Left colon (tissue), 2 donors: ENCODE data around the gene GNAZ. TPM values are rescaled to one million over a fixed set of nuclear protein-coding genes. Genes with fewer than 3 reads are reported as not detected.

Experiments used
- ATAC-seq: fragments of 200-7000 bp; cut with Tn5 transposase; one replicate; pipeline ENCODE4 v1.9.1; 2020; ENCODE audit warnings: mild to moderate bottlenecking, moderate library complexity
- DNase-seq, 2 donors: peaks; one replicate each; pipeline ENCODE4 v3.0.0-alpha.2; 2020
- intact Hi-C, 2 donors: fragments of 100-400 bp; cut with DNase I in 1 of 2; cut with micrococcal nuclease in 1 of 2; formaldehyde crosslinking; loops; one replicate each; pipeline versions ENCODE4 v1.11.2 to v1.14.0; 2022; cut with DNase I, micrococcal nuclease
- total RNA-seq, 2 donors: library from RNA; stranded (reverse); fragmentation: NEBNext Ultra II Directional; extraction: Animal tissue kit (Norgen Biotek cat#: 25700); gene quantifications; one replicate each; pipeline ENCODE4 v1.2.1, GENCODE V29; 2021
- donor health status: DM: no; HTN: no; CAD: no.
- donor health status: DM: yes; HTN: yes; CAD: no.

The GNAZ gene
- total RNA-seq, 2 donors from 2014 or later: 1.0 to 2.9 TPM

DNA sequence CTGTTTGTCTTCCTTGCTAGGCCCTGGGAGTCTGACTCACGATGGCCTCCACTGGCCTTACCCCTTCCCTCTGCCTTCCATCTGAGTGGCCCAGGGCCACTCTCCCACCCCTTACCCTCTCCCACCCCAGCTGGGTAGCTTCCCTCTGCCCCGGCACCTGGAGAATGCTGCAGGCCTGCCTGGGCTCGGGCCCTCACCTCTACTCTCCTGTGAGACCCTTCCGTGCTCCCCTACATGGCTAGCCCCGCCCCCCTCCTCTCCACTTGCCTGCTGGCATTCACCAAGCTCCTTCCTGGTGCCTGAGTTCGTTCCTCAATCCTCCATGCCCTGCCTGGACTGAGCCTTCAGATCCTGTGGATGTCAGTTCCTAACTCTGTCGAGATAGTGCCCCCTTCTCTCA, 83.7 kb downstream of the GNAZ start:
- ATAC-seq (no peak), DNase-seq (no peak)
- intact Hi-C loops: no loop called here

DNA sequence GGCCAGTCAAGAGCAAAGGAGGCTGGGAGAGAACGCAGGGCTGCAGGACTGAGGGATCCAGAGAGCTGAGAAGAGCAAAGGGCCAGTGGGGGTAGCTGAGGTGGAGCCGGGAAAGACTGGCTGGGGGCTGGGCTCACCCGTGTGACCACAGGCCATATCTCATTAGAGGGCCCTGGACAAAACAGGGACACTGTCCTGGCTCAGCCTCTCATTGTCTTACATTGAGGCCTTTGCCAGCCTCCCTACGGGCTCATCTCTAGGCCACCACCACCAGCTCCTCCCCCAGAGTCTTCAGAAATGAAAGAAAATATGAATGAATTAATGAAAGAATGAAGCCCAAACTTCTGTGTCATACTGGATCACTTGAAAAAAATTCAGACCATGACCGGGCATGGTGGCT, 84.1 kb downstream of the GNAZ start:
- no peak for ATAC-seq
- no peak for DNase-seq
- intact Hi-C loops: no loop called here

DNA sequence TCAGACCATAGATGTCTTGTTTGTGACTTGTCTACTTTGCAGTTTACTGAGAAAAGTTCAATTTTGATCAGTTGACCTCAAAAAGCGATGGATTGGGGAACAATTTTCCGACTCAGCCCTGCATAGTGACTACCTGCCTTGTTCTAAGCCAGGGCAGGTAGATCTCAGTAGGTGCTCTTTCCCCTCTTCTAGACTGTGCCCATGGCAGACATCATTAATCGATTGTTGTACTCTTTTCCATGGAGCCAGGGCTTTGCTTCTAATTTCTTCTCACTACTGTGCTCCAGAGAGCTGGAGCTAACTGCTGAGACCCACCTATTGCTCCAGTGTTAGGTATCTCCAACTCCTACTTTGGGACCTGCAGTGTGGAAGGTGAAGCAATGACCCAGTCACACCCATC, 84.8 kb downstream of the GNAZ start:
- ATAC-seq: no peak

DNA sequence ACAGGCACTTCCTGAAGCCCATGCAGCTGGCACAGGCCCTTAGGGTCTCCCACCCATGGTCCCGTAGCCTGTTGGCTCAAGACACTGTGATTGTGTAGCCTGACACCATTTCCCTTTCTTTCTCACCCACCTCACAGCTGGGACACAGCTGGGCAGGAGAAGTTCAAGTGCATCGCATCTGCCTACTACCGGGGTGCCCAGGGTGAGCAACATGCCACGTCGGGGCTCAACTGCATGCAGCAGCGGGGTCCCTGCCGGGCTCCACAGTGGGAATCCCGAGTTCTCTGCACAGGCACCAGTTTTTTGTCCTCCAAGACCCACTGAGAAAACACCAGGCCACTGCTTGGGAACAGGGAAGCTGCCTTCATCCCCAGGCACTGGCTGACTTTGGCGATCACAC, 85.5 kb downstream of the GNAZ start:
- ATAC-seq (no peak), DNase-seq (no peak)
- intact Hi-C loops: no loop called here

More for the DNA sequence above, 84.8 kb downstream of the GNAZ start:
- intact Hi-C loops: no loop called here
- no peak for DNase-seq

DNA sequence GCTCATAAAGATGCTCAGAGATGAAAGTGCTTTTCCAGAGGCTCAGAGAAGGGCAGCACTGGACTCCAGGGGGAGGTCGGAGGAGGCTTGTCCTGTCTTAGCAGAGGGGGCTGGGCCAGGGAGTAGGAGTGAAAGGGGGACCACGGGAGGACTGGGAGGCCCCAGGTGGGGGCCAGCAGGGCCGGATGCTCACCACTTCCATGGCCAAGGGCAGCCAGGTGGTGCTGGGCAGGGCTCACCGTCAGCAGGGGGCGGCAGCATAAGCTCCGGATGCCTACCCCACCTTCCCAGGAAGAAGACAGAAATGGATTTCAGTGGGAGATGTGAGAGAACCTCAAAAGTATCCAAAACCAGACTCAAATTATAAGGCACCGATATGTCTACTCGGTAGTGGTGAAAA, 86.0 kb downstream of the GNAZ start:
- DNase-seq (no peak), ATAC-seq (no peak)
- intact Hi-C loops: no loop called here

DNA sequence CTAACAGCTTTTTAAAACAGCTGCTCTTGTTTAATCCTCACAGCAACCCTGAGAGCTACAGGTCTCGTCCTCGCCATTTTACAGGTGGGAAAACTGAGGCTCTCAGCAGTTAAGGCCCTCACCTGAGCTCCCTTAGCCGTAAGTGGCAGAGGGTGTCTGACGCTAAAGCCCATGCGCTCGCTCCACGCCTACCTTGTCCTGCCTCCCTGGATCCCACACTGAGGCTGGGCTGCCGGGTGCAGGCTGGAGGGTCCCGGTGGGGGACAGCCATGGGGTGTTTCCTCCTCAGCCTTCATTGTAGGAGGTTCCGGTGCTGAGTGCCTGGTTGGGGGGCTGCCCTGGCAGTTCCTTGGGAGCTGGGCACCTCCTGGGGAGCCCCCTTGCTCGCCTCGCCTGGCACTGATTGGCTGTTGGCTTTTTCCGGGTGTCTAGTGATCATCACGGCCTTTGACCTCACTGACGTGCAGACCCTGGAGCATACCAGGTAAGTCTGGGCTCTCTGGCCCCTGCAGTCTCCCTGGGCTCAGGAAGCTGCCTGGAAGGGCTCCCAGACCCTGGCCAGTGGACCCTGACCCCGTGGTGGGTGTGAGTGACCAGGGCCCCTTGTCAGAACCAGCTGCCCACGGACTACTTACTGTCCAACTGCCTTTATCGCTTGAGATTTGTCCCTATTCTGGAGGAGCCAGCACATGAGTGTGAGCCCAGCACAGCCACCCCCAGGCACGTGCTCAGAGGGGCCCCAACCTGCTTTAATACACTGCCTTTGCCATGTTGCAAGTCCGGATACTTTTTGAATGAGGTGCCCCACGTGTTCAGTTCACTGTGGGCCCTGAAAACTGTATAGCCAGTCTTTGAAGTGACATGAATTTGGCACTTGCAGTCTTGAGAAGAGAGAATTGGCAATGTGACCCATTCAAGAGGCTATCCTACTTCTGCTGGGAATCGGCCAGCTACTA, 87.5 kb downstream of the GNAZ start:
- DNase-seq: no peak
- ATAC-seq: no peak
- intact Hi-C loops: no loop called here

DNA sequence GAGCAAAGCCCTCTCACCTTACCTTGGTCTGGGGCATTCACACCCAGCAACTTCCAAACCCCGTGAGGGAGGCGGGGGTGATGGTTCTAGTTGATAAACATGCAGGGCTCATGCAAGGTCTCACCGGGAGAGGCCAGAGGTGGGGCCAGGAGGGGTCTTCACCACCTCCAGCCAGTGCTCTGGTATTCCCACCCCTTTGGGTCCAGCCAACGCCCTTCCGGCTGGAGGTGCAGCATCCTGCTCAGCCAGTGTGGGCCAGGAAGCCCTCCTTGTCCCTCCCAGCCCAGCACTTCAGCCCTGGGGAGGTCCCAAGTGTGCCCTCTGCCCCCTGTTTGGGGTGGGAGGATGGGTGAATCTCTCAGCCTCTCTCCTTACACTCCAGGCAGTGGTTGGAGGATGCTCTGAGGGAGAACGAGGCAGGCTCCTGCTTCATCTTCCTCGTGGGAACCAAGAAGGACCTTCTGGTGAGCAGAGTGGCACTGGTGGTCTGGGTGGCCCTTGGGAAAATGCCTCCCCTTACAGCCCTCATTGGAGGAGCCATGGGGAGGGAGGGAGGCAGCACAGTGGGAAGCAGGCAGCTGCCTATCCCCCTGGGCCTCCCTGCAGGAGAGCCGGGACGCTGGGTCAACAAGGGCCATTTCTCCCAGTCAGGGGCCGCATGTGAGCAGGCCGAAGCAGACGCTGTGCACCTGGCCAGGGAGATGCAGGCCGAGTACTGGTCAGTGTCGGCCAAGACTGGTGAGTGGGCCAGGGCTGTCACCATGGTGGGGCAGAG, 88.4 kb downstream of the GNAZ start:
- intact Hi-C loops: no loop called here
- ATAC-seq (no peak), DNase-seq (no peak)

DNA sequence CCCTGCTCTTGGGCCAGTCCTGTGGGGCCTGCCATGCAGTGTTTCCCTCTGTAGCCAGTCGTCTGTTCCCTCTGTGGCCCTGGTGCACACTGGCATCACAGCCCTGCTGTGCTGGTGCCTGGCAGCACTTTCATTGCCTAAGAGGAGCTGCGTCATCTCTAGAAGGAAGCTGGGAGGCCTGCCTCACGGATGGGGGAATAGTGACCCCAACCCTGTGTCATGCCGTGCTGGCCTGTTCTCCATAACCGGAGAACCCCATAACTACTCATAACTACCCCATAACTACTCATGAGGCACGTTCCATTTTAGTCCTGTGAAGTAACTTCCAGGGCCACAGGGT, 88.9 kb downstream of the GNAZ start:
- ATAC-seq: no peak
- intact Hi-C loops: no loop called here
- DNase-seq: no peak

DNA sequence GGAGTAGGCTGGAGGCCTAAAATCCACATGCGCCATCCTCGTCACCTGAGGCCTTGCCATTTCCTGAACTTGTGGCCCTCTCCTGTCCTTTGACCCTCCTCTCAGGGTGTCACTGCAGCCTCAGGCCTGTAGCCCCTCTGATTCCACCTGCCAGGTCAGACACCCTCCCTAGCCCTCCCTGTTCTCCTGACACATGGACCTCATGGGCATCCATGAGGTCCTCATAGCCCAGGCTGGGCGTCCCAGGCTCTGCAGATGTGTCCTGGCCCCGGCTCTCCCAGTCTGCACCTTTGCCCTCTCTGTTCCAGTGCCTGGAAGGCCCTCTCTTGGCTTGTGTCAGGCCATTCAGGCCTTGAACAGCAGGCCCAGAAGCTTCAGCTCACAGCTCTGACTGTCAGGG, 90.7 kb downstream of the GNAZ start:
- intact Hi-C loops: no loop called here
- no peak for DNase-seq
- ATAC-seq: no peak

DNA sequence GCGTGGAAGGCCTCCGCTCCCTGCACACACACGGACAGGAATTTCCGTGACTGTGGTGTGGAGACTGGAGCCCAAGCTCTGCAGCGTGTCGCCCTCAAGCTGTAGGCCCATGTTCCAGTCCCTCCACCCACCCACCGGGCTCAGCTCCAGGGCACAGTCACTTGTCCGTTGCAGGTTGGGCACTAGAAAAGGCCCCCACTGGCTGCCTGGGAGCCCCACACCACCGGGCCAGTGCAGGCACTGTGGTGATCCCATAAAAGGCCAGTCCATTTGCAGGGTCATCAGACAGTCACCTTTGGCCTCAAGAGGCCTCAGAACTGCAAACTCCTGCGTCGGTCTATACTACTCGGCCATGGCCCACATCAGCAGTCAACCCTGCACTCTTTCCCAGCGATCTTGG, 91.3 kb downstream of the GNAZ start:
- no peak for DNase-seq
- intact Hi-C loops: no loop called here
- no peak for ATAC-seq

DNA sequence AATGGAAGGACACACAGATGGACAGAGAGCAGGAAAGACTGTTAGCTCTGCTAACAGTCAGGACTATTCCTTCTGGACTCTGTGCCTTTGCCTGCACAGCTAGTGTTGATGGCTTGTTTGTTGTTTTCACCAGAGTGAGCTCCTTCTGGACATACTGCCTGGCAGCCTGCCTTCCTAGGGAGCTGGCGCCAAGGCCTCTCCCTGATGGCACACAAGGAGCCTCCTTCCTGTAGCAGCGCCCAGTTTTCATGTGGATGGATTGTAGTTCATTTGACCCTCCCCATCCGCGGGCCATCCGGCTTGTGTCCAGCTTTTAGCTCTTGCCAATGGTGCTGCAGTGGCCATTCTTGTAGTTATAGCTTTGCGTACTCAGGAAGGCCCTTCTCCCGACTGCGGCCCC, 93.3 kb downstream of the GNAZ start:
- DNase-seq (peak; percentile 56 to 68), ATAC-seq (peak; percentile 85)
- intact Hi-C loops: no loop called here

DNA sequence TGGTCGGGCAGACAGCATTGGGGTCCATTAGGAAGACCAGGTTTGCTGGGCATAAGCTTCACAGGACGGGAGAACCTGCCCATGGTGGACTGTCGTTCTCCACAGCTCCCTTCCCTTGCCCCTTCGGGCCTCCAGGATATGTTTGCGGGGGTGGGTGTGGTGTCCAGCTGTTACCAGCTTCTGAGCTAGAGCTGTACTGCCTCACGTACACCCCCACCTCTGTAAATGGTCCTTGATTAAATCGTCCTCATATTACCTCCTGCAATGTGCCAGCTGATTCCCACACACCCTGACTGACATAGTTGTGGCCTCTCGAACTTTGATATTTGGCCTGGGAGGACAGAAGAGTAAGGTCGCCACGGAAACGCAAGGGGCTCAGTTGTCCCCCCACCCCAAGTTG, 93.8 kb downstream of the GNAZ start:
- intact Hi-C loops: no loop called here
- DNase-seq (no peak), ATAC-seq (peak; percentile 63)

DNA sequence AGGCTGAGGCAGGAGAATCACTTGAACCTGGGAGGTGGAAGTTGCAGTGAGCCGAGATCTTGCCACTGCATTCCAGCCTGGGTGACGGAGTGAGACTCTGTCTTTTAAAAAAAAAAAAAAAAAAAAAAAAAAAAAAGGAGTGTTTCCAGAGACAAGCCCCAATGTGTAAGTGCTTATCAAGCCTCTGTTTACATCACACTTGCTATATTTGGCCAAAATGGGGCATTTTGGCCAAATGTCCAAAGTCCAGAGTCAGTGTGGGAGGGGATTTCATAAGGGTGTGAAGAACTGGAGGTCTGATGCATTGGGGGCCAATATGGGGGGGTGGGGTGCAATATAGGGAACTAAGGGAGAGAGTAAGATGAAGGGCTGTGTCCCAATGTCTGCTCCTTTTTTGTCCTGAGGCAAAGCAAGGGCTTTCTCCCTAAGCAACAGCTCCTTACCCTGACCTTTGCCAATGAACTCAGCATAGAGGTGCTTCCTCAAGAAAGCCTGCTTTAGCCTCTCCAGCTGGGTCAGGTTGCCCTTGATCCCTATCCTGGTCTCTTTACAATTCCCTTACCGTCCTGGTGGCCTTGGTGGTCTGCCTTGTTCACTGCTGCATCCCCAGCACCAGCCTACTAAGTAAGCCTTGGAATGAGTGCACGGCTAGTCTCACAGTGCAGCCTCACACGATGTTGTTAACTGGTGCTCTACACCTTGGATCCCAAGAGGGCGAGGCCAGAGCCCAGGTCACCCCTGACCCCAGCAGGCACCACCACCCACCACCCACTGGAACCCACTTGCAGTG, 95.9 kb downstream of the GNAZ start:
- intact Hi-C loops: no loop called here
- ATAC-seq (no peak), DNase-seq (no peak)

DNA sequence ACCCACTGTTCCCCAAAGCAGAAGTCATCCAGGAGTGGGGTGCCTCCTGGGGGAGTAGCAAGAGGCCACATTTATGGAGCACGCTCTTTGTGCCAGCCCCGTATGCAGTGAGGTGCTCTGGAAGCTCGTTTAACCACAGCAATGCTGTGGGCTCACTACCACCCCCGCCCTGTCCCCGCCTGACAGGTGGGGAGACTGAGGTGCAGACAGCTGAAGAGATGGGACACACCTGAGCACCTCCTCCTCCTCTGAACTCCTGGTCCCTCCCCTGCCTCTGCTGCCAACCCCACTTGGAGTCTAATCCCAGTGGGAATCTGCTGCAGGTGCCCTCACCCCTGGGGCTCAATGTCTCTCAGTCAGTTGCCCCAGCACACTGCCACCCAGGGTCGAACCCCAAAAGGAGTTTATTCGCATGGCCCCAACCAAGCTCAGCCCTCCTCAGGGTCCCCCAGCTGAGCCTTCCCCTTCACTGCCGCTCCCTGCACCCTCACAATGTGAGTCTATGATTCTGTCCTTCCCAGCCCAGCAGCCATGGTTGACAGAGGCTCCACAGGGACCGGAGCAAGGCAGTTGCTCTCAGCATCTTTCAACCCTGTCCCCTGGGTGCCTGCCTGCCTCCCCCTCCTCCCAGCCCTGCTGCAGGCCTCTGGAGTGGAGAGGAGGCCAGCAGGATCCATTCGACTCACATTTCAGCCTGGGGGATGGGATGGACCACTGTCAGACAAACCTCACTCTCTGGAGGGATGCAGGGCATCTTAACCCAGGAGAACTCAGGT, 96.7 kb downstream of the GNAZ start:
- ATAC-seq (no peak), DNase-seq (no peak)
- intact Hi-C loops: no loop called here

DNA sequence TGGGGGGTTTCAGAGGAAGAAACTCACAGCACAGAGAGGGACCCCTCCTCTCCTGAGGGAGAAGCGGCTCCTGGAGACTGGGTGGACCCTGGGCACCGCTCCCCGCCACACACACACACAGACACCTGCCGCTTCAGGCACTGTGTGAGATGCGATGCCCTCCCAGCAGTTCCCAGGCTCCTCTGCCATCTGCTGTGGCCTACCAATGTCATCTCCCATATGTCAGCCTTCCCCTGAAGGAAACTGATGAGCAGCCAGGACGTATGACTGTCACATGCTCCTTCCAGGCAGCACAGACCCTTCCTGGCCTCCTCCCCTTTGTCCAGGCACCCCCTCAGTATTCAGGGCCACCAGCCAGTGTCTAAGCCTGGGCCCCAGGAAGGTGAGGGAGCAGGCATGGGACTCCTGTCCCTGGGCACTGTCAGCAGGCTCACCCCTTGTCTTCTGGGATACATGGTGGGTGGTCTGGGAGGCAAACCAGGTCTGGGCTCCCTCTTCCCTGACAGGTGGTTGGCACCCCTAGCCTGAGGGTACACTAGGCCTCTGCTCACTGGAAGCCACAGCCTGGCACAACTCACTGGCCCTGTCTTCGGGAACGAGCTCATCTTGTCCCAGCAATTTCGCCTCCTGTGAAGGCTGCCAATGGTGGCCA, 98.2 kb downstream of the GNAZ start:
- no peak for ATAC-seq
- DNase-seq: no peak
- intact Hi-C loops: no loop called here

DNA sequence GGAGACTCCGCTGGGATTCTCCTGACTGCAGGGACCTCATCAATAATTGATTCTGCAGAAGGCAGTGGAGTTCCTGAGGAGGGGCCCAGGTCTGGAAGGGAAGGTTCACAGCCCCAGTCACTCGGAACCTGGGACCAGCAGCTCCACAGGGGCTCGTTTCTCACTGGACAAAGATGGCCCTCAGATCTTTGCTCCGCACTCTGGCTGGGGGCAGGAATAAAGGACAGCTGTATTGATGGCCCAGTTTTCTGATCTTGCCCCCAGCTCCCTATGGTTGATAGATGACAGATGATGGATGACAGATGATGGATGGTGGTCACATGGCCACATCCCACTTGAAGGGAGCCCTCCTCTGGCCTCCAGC, 98.7 kb downstream of the GNAZ start:
- ATAC-seq (no peak), DNase-seq (no peak)
- intact Hi-C loops: no loop called here
